NT2/D1 (cell line): ENCODE results near the gene FBXL20.

Experiments used
- YY1 ChIP-seq: IDR thresholded peaks from 2 replicates; pipeline ENCODE4 v1.6.1; 2011; ENCODE audit not compliant: insufficient read length, insufficient read depth
- ZNF274 ChIP-seq: IDR thresholded peaks from 2 replicates; pipeline ENCODE4 v1.6.1; 2011; ENCODE audit warnings: mild to moderate bottlenecking, low read depth, low read length

GRCh38 chr17:39281806-39282205, 119.6 kb downstream of the FBXL20 start:
- TF ChIP-seq ZNF274 (no peak), YY1 (no peak)
